HepG2 (cell line): ENCODE data around the gene INPP1. TPM values are rescaled to one million over a fixed set of nuclear protein-coding genes. Genes with fewer than 3 reads are reported as not detected.

ENCODE experiments used
- ARID5B ChIP-seq: IDR thresholded peaks from 2 replicates; pipeline ENCODE4 v1.4.0; 2020; ENCODE audit warnings: mild to moderate bottlenecking, missing genetic modification reagents
- ATF3 ChIP-seq: sonication (generic); formaldehyde crosslinking; IDR thresholded peaks from 2 replicates; pipeline ENCODE4 v1.4.0; 2020; ENCODE audit warnings: missing genetic modification reagents
- BRCA1 ChIP-seq: sonication (generic); formaldehyde crosslinking; IDR thresholded peaks from 2 replicates; pipeline ENCODE4 v1.4.0; 2020; ENCODE audit warnings: missing genetic modification reagents
- CENPX ChIP-seq: sonication (generic); formaldehyde crosslinking; IDR thresholded peaks from 2 replicates; pipeline ENCODE4 v1.9.0; 2021; ENCODE audit warnings: mild to moderate bottlenecking, missing genetic modification reagents, moderate library complexity
- ELF3 ChIP-seq: IDR thresholded peaks from 2 replicates; pipeline ENCODE4 v1.6.1; 2016; ENCODE audit warnings: missing genetic modification reagents, missing compliant biosample characterization
- HOXA5 ChIP-seq: sonication (generic); formaldehyde crosslinking; IDR thresholded peaks from 2 replicates; pipeline ENCODE4 v1.4.0; 2020; ENCODE audit warnings: missing genetic modification reagents
- LCORL ChIP-seq, 2 experiments: fragments of 450-650 bp in 1 of 2; sonication (generic) in 1 of 2; formaldehyde crosslinking in 1 of 2; IDR thresholded peaks; 2 replicates each; pipeline versions ENCODE4 v1.5.0 to v1.6.1; 2017 to 2020; ENCODE audit warnings: antibody characterized with exemption in 1 of 2, missing genetic modification reagents in 1 of 2
- MNT ChIP-seq: fragments of 450-650 bp; IDR thresholded peaks from 2 replicates; pipeline ENCODE4 v1.6.1; 2016
- PHF21A ChIP-seq: sonication (generic); formaldehyde crosslinking; IDR thresholded peaks from 2 replicates; pipeline ENCODE4 v1.5.0; 2020; ENCODE audit warnings: mild to moderate bottlenecking, missing genetic modification reagents
- SALL1 ChIP-seq: sonication (generic); formaldehyde crosslinking; IDR thresholded peaks from 2 replicates; pipeline ENCODE4 v1.8.0; 2022; ENCODE audit warnings: mild to moderate bottlenecking, missing genetic modification reagents
- SAP130 ChIP-seq: IDR thresholded peaks from 2 replicates; pipeline ENCODE4 v1.6.1; 2016; ENCODE audit warnings: low read depth
- SMAD3 ChIP-seq: sonication (generic); formaldehyde crosslinking; IDR thresholded peaks from 2 replicates; pipeline ENCODE4 v1.4.0; 2020; ENCODE audit warnings: missing genetic modification reagents
- SYNCRIP ChIP-seq: fragments of 200-400 bp; formaldehyde crosslinking; IDR thresholded peaks from 2 replicates; pipeline ENCODE4 v1.6.1; 2018; ENCODE audit warnings: mild to moderate bottlenecking, low read depth, low read length; ENCODE audit not compliant: insufficient read depth
- TFAP4 ChIP-seq: sonication (generic); IDR thresholded peaks from 2 replicates; pipeline ENCODE4 v1.6.1; 2016; ENCODE audit warnings: low read depth, borderline replicate concordance
- TGIF2 ChIP-seq: IDR thresholded peaks from 2 replicates; pipeline ENCODE4 v1.6.1; 2016; ENCODE audit warnings: control low read depth, missing compliant biosample characterization
- ZGPAT ChIP-seq: IDR thresholded peaks from 2 replicates; pipeline ENCODE4 v1.6.1; 2016; ENCODE audit warnings: mild to moderate bottlenecking
- ZNF281 ChIP-seq: sonication (generic); formaldehyde crosslinking; IDR thresholded peaks from 2 replicates; pipeline ENCODE4 v1.4.0; 2020; ENCODE audit warnings: missing genetic modification reagents, borderline replicate concordance
- ZNF605 ChIP-seq: sonication (generic); formaldehyde crosslinking; IDR thresholded peaks from 2 replicates; pipeline ENCODE4 v1.8.0; 2022; ENCODE audit warnings: mild to moderate bottlenecking, missing genetic modification reagents
- ZNF614 ChIP-seq: IDR thresholded peaks from 2 replicates; pipeline ENCODE4 v1.6.1; 2018; ENCODE audit warnings: missing biosample characterization, missing genetic modification reagents, inconsistent platforms, borderline replicate concordance
- polyA plus RNA-seq, 8 experiments: library from polyadenylated mRNA; depleted of rRNA in 3 of 8; stranded (reverse) in 7 of 8; unstranded in 1 of 8; fragments of >200 nt; fragmentation: Illumina TruSeq in 4 of 8; extraction: Trizol in 4 of 8; gene quantifications; 2 replicates each; pipeline versions ENCODE4 v1.2.1 to v1.2.3, GENCODE V29; 2011 to 2016; ENCODE audit warnings: low read depth in 4 of 8, missing spikeins in 1 of 8, mixed read lengths in 1 of 8; ENCODE audit not compliant: insufficient read depth in 1 of 8
- total RNA-seq, 5 experiments: library from RNA; depleted of rRNA; stranded (reverse); fragments of >200 nt; fragmentation: Illumina TruSeq; extraction: Trizol; gene quantifications; 2 replicates each; pipeline ENCODE4 v1.2.3, GENCODE V29; 2016; ENCODE audit warnings: low read depth in 1 of 5

The INPP1 gene
- total and polyA plus RNA-seq, 2 of the 13 experiments (the other 11 are each of a cell fraction or from before 2014, with no cell fraction given) = 10.0 to 13.3 TPM

GRCh38 chr2:190380962-190381412, 37.6 kb downstream of the INPP1 start (continued):
- TF ChIP-seq ZNF614 (CRISPR knock-in tag) = 0 out of 2 replicates have a peak, but pooled peaks have one; percentile 38
- TF ChIP-seq ZNF605 (CRISPR knock-in tag) = no peak
- TF ChIP-seq SALL1 (CRISPR knock-in tag) = peak; percentile 13; the same call in 1 of the 2 replicates
- peak; percentile 43; the same call in 1 of the 2 replicates for TF ChIP-seq ELF3 (CRISPR knock-in tag)
- 0 out of 2 replicates have a peak, but pooled peaks have one; percentile 30 for TF ChIP-seq SMAD3 (CRISPR knock-in tag)
- 0 out of 2 replicates have a peak, but pooled peaks have one; percentile 43 for TF ChIP-seq CENPX (CRISPR knock-in tag)
- TF ChIP-seq HOXA5 = peak; percentile 27; the same call in 1 of the 2 replicates
- TF ChIP-seq LCORL (IDR thresholded peaks at IDR 0.05) = no peak
- peak; percentile 61 for TF ChIP-seq LCORL (CRISPR knock-in tag; IDR thresholded peaks at IDR 0.05)
- TF ChIP-seq SAP130 (CRISPR knock-in tag) = peak; percentile 54; the same call in 1 of the 2 replicates
- TF ChIP-seq ZGPAT (CRISPR knock-in tag) = 0 out of 2 replicates have a peak, but pooled peaks have one; percentile 31
- no peak for TF ChIP-seq SYNCRIP
- peak; percentile 57; the same call in 1 of the 2 replicates for TF ChIP-seq ARID5B
- peak; percentile 53; the same call in 1 of the 2 replicates for TF ChIP-seq ATF3 (CRISPR knock-in tag)
- peak; percentile 60; the same call in 1 of the 2 replicates for TF ChIP-seq TFAP4
- no peak for TF ChIP-seq ZNF281
- TF ChIP-seq BRCA1 (CRISPR knock-in tag) = no peak
- peak; percentile 31; the same call in 1 of the 2 replicates for TF ChIP-seq TGIF2 (CRISPR knock-in tag)
- TF ChIP-seq PHF21A (CRISPR knock-in tag) = peak; percentile 41; the same call in 1 of the 2 replicates
- no peak for TF ChIP-seq MNT
